HG03457 (cell line): ENCODE data around the gene HP1BP3.
"Not testable (repeated sequence)": the region's sequence is repeated elsewhere in the genome, so short reads cannot be mapped to it uniquely, and the experiment has no call there.

Source experiments
- ATAC-seq: cut with Tn5 transposase; IDR thresholded peaks from one replicate; pipeline ENCODE4 v1.9.1; 2021; ENCODE audit warnings: moderate number of reproducible peaks; ENCODE audit not compliant: unreplicated experiment

Gene HP1BP3

DNA sequence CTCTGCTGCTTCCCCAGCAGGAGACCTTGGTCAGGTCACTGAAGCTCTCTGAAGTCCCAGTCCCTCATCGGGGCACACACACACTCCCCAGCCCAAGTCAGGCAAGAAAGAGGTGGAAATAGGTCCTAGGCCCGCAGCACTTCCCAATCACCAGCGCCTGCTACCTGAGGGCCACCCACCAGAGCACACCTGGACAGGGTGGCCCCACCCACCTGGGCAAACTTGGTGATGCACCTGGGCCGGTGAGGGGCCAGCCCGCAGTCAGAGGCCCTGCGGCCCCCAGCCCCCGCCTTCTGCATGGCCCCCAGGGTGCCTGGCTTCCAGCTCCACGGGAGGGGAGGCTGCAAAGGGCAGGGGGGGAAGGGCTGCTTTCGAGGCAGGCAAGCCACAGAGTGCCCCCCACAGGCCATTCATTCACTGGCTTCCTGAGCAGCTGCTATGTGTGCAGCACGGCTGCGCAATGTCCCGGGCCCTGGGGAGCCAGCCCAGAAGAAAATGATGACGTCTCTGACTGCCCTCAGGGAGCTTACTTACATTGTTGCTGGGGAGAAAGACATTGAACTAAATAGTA, 59.3 kb downstream of the HP1BP3 start:
- ATAC-seq = no peak

DNA sequence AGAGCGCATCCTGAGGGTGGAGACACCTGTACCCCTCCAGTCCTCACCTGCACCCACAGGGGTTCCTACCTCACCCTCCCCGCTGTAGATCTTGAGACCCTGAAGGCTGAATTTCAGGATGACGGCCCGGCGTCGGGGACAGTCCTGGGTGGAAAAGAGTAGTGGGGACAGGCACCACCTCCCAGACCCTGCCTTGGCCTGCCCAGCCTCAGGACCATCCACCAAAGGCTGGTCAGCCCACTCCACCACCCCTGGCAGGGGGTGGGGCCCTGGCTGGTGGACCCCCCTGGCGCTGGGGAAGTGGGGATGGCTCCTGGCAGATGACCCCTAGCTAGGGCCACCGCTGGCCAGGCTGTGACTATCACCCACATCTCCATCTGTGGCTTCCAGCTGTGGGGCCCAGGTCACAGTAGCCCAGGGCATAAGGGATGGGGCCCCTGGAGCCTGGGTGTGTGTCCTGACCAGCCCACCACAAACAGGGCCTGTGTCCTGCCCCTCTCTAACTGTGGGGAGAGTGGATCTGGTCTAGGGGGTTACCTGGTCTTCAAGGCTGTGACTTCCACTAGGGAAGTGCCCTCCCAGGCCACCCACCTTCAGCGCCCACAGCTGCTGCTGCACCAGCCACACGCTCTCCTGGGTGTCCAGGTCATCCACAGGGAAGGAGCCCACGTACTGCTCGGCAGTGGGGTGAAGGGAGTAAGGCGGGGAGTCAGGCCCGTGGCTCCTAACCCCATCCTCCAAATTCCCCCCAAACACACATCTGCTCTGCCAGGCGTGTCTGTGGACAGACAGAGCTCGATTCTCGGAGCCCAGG, 60.0 kb downstream of the HP1BP3 start:
- no peak for ATAC-seq

DNA sequence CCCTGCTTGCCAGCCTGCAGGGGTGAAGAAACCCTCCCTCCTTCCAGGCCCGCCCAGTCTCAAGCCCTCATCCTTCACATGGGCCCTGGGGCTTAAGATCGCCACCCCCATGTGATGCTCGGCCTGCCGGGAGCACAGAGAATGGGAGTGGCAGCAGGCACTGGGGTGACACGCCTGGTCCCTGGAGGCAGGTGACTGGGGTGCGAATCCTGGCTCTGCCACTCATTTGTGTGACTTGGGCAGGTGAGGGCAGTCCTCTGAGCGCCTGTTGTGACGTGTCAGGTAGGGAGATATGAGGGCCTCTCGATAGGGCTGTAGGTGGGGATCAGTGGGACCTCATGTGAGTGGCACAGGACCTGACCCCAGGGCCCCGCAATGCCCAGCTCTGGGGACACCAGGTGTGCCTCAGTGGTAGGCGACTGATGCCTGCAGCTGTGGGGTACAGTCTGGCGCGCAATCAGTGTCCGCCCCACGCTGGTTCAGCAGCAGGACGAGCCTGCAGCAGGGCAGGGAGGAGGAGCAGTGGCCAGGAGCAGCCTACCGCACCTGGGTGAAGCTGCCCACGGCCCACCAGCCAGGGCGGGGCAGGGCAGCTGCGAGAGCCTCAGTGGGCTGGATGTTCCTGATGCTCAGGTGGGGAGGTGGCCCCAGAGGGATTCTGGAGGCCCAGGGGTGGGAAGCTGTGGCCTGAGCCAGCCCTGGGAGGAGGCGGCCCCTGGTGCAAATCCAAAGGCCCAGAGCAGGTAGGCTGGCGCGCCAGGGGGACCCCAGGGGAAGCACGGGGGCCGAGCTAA, 60.8 kb downstream of the HP1BP3 start:
- no peak for ATAC-seq

- ATAC-seq = no peak
Observed at GRCh38 chr1:20725189-20726117, 61.7 kb downstream of the HP1BP3 start.

- no peak for ATAC-seq
Observed at GRCh38 chr1:20724364-20725188, 62.5 kb downstream of the HP1BP3 start.

DNA sequence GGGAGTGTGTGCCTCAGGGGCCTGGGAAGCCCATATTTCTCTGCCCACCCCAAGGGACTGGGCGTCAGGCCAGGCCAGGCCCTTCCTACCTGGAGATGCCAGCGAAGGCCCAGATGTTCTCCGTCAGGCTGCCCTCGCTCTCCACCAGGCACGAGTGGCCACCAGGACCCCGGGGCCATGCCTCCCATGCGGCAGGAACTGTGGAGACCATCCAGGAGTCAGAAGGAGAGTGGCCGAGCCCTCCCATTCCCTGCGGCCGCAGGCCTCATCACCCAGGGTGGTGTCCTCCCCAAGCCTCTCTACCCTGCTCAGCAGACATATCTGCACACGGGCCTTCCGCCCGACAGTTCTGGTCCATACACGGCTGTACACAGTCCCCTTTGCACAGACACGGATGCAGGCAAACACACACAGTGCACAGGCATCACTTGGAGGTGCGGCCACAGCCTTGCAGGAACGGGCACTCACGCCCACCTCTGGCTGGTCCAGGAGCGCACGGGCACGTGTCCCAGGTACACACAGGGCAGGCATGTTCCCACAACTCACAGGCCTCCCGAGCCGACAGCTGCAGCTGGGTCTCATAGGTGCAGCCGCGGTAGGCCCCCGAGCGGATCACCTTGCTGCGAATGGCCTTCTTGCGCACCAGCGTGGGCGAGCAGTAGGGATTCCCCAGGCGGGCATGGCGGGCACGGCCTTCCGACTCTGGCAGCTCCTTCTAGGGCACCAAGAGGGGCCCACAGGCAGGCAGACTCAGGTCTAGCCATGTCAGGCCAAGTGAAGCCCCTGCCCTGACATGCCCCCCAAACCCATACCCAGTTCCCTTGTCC, 63.4 kb downstream of the HP1BP3 start:
- no peak for ATAC-seq

DNA sequence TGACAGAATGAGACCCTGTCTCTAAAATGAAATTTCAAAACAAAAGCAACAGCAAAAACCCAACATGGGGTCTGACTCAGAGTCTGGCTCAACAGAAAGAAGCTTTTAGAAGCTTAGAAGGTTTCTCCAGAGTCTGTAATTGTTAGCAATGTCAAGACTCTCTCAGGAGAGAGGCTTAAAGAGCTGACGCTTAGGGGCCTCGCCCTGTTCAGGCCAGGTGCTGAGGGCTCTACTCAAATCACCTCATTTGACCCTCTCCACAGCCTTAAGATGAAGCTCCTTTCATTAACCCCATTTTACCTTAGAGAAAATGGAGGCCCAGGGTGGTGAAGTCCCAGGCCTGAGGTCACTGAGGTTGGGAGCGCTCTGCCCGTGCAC, 64.0 kb downstream of the HP1BP3 start:
- ATAC-seq = no peak

DNA sequence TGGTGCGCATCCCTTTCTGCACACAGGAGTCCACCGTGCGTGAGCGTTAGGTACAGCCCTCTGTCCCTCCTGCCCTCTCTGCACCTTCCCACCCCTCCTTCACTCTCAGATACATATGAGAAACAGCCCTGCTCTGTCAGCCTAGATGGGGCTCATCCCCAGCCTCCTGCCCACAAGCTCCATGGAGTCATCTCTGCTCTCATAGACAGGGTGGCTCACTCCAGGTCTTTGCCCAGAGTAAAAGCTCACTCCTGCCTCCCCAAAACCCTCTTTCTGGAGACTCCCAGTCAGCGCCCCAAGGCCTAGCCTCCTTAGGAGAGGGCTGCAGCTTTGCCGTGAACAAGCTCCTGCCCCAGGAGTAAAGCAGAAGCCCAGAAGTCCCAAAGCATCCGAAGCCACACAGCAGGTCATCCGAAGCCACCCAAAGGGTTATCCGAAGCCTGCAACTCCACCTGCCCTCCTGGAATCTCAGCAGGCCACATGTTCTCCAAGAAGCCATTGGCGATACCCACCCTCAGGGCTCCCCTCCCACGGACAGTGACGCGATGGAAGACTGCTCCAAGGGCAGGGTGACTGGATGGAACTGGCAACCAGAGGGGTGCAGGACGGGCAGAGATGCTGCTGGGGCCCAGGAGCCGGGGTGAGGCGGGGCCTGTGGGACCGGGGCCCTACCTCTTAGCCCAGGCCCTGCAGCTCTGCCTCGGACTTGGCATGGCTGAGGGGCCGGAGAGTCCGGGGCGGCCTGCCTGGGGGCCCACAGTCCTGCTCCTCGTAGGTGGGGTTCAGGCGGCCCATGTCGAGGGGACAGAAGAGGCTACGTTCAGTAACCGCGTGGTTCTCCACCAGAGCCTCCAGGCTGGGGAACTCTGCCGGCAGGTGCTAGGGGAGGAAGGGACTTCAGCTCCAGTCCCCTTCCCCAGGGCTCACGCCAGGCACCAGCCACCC, 65.7 kb downstream of the HP1BP3 start:
- ATAC-seq = no peak

DNA sequence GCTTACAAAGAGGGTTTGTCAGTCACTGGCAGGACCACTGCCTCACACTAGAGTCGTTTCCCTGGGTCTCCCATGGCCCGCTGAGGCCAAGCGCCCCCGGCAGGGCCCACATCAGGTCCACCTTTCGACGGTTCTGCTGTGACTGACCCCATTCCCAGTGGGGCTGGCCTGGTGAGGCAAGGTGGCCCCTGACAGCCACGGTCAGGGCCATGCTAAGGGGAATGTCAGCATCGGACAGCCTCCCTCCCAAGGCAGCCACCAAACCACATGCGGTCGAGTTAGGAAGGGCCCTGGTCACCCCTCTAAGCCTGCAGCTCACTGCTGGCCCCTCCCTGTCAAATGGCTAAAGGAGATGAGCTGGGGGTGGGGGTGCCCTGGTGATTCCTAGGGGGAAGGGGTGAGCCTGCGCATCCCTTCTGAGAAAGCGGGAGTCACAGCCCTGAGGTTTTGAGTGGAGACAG, 66.4 kb downstream of the HP1BP3 start:
- ATAC-seq = no peak

- ATAC-seq = no peak
Observed at GRCh38 chr1:20719871-20720620, 67.1 kb downstream of the HP1BP3 start.

DNA sequence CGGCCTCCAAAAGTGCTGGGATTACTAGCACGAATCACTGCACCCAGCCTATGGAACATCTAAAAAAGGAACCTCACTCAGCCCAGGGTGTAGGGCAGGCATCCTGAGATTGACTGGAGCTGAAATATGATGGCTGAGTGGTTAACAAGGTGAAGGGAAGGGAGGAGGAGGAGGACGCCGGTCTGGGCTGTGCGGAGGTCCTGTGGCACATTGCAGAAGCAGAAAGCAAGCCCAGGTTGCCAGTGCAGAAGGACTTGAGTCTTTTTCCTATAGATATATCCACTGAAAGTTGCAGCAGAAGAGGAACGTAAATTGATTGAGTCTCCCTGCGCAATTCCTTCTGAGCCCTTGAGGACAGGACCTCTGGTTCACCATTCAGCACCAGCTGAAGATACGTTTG, 67.8 kb downstream of the HP1BP3 start:
- ATAC-seq = no peak

DNA sequence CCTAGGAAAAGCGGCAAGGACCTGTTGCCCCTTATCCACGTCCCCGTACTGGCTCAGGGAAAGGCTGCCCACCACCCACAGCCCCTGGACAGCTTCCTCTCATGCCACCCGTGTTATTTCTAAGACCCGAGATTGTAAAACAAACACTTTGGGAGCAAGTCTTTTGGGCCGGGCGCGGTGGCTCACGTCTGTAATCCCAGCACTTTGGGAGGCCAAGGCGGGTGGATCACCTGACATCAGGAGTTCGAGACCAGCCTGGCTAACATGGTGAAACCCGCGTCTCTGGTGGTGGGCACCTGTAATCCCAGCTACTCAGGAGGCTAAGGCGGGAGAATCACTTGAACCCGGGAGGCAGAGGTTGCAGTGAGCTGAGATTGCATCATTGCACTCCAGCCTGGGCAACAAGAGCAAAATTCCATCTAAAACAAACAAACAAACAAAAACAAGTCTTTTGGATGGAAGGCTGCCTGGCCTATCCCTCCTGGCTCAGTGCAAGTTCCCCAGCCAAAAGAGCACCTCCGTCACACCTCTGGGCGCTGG, 68.7 kb downstream of the HP1BP3 start:
- not testable (repeated sequence) for ATAC-seq

- ATAC-seq = no peak
Observed at GRCh38 chr1:20717452-20718342, 69.4 kb downstream of the HP1BP3 start, which contains the start of gene KIF17. TSS of gene KIF17 (minus strand) at chr1:20718007. CDS start at chr1:20717706, 301 bp downstream.

- ATAC-seq = no peak
Observed at GRCh38 chr1:20716232-20716631, 70.9 kb downstream of the HP1BP3 start.

DNA sequence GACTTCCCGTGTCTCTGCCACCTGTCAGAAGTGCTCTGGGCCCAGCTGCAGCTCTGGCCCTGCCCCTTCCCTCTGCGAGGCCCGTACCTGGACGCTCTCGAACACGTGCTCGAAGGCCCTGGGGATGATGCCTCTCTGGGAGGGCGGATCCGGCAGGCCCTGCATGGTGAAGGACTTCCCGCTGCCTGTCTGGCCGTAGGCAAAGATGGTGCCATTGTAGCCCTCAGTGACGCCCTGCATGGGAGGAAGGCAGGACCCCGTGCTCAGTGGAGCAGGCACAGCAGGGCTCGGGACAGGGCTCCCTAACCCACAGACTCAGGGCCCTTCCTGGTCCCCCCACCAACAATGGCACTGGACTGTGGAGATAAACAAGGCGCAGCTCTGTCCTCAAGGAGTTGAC, 71.7 kb downstream of the HP1BP3 start:
- no peak for ATAC-seq

DNA sequence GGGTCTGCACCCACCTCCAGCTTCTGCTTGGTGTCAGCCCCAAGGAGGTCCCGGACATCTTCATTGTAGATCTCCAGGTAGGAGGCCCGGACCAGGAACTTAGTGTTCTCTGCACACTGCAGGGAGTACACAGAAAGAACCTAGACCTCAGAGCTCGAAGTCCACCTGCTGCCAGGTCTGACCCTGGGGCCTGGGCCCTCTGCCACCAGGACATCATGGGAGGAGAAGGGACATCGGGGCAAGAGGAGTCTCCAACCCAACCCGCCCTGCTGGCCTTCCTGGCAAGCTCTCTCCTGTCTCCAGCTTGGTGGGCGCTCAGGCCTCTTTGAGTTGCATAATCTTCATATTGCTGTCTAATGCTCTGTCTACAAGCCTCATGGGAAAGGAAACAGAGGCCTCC, 73.7 kb downstream of the HP1BP3 start:
- no peak for ATAC-seq
